ENCODE data around the gene PPP2R2B.

Gene PPP2R2B

GRCh38 chr5:146539973-146540372, 338.6 kb downstream of the PPP2R2B start:
- no peaks in the 10 kb centered on the region for H3K36me3 ChIP-seq (replicated peaks)
- H3K27me3 ChIP-seq (ENCODE audit: low read depth), result no peaks in the 10 kb centered on the region
- DNase-seq (ENCODE audit: low spot score in 2 of 2), result no peak
- H3K4me3 ChIP-seq, result no peak overlapping the region
- no peaks in the 10 kb centered on the region for H3K4me1 ChIP-seq
- in situ Hi-C loops (cut with MboI; ENCODE audit: low sequenced_read_pairs), result loop anchor here (5.0 to 25.0 kb wide), 3 partner anchors 427 to 1022 kb away; no protein-coding TSS in a partner anchor
- no peaks in the 10 kb centered on the region for H3K9me3 ChIP-seq

- Histone ChIP-seq H3K9me3 (no peaks in the 10 kb centered on the region), H3K4me1 (no peaks in the 10 kb centered on the region), H3K27me3 (ENCODE audit: low read depth) (no peaks in the 10 kb centered on the region), H3K36me3 (replicated peaks) (no peaks in the 10 kb centered on the region), H3K4me3 (no peak overlapping the region)
- DNase-seq (ENCODE audit: low spot score in 2 of 2), result no peak
- in situ Hi-C loops (cut with MboI; ENCODE audit: low sequenced_read_pairs), result loop anchor here (5.0 to 25.0 kb wide), 3 partner anchors 429 to 1024 kb away; no protein-coding TSS in a partner anchor
Measured at GRCh38 chr5:146538432-146538831, 340.1 kb downstream of the PPP2R2B start.

- Histone ChIP-seq H3K4me1 (no peaks in the 10 kb centered on the region), H3K4me3 (no peak overlapping the region), H3K9me3 (no peaks in the 10 kb centered on the region), H3K27me3 (ENCODE audit: low read depth) (no peaks in the 10 kb centered on the region), H3K36me3 (replicated peaks) (no peaks in the 10 kb centered on the region)
- in situ Hi-C loops (cut with MboI; ENCODE audit: low sequenced_read_pairs), result loop anchor here (10.0 to 25.0 kb wide), 2 partner anchors 651 to 1028 kb away; no protein-coding TSS in a partner anchor
- DNase-seq (ENCODE audit: low spot score in 2 of 2), result no peak
Measured at GRCh38 chr5:146533882-146534281, 344.7 kb downstream of the PPP2R2B start.

GRCh38 chr5:146533260-146533857, 345.2 kb downstream of the PPP2R2B start:
- in situ Hi-C loops (cut with MboI; ENCODE audit: low sequenced_read_pairs), result loop anchor here (10.0 to 25.0 kb wide), 2 partner anchors 651 to 1029 kb away; no protein-coding TSS in a partner anchor

More at GRCh38 chr5:146533260-146533857, 345.2 kb downstream of the PPP2R2B start:
- no peaks in the 10 kb centered on the region for H3K27me3 ChIP-seq (ENCODE audit: low read depth)
- peak; percentile 68 to 88 for DNase-seq (ENCODE audit: low spot score in 2 of 2)
- no peaks in the 10 kb centered on the region for H3K9me3 ChIP-seq
- no peaks in the 10 kb centered on the region for H3K4me1 ChIP-seq
- no peaks in the 10 kb centered on the region for H3K36me3 ChIP-seq (replicated peaks)
- no peak overlapping the region for H3K4me3 ChIP-seq
